HG03159 (cell line): ENCODE results near the gene HBE1.
A peak's percentile ranks its signal among the peaks of the same experiment; 100 is the strongest.

Source experiments
- ATAC-seq: cut with Tn5 transposase; IDR thresholded peaks from one replicate; pipeline ENCODE4 v1.9.1; 2021; ENCODE audit warnings: mild to moderate bottlenecking, moderate library complexity; ENCODE audit not compliant: unreplicated experiment

The HBE1 gene

GRCh38 chr11:5235364-5236095, 34.2 kb downstream of the HBE1 start:
- ATAC-seq = no peak

DNA sequence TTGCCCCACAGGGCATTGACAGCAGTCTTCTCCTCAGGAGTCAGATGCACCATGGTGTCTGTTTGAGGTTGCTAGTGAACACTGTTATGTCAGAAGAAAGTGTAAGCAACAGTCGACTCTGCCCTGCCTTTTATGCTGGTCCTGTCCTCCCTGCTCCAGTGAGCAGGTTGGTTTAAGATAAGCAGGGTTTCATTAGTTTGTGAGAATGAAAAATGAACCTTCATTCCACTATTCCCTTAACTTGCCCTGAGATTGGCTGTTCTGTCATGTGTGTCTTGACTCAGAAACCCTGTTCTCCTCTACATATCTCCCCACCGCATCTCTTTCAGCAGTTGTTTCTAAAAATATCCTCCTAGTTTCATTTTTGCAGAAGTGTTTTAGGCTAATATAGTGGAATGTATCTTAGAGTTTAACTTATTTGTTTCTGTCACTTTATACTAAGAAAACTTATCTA, 35.3 kb downstream of the HBE1 start, which contains the start of gene HBD:
Gene HBD, minus strand, starts transcription at position 103 of the 454 bp plus-strand sequence. Its CDS starts 50 bp downstream, at position 53.
- peak; percentile 82 for ATAC-seq

- no peak for ATAC-seq
These were observed 36.4 kb downstream of the HBE1 start for GRCh38 chr11:5233307-5233706.

DNA sequence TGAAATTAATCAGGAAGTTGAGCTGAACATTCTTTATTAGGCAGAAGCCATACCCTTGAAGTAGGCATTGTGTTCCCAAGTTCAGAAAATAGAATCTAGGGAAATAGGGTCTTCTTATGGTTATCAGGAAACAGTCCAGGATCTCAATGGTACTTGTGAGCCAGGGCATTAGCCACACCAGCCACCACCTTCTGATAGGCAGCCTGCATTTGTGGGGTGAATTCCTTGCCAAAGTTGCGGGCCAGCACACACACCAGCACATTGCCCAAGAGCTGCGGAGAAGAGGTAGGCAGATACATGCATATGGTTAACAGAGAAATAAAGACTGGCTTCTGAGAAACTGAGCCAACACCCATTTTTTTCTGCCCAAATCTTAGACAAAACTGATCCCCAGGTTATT, 36.9 kb downstream of the HBE1 start:
- ATAC-seq = no peak

DNA sequence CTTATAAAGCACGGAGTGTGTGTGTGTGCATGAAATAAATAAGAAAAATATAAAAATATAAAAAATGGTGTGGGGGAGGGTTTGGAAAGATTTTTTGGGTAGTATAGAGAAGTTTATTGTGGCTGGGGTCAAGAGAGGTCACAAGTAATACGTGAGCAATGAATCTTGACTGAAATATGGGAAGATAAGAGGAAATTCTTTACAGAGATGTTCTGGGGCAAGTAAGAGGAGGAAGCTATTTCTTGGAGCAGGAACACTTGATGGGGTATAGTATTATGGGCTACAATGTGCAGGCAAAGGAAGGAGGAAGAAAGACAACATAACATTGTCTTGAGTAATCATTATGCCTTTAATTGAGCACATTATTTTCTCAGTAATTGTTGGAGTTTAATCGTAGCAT, 37.6 kb downstream of the HBE1 start:
- no peak for ATAC-seq

DNA sequence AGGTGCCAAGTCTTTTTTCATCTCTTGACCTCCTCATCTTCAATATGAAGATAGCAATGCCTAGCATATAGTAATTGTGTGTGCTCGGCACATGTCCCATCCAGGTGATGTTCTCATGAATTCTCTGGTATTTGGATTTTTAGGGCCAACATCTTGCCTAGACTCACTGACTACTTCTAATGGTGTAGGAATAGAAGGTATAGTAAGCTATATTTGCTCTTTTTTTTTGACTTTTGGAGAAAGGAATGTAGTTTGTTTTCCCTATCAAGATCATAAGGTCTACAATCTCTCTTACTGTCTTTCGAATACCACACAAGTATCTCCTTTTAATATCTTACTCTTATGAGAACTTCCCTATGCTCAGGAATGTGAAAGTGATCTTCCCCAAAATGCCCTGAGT, 38.6 kb downstream of the HBE1 start:
- no peak for ATAC-seq

DNA sequence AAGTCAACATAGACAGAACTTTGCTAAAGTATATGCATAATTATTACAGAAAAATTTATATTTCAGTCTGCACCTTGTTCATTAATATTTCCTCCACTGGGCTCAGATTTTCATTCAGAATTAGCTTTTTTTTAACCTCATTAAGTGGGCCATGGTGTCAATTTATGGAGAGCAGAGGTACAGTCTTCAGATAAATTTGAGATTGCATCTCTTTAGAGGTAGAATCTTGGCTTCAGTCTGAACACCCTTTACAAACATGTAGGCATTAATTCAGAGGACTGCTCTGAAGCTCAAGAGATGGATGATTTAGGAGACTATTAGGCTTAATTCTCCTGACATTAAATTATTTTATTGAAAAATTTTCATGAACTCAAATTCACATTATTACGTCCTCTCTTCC, 39.5 kb downstream of the HBE1 start:
- ATAC-seq = no peak

DNA sequence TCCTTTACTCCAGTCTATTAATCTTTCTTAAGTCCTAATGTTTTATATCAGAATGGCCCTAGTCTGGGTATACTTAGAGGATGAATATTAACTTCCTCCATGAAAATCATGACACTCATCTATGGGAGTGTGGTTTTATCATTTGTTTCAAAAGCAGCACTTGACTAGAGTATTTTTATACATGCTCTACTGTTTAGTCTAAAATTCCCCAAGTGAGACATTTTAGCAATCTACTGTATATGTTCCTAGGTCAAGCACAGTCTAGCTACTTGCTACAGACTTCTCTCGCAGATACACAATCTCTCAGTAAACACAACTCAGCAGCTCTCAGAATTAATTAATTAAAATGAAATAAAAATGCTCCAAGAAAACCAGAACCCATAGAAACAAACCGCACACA, 39.9 kb downstream of the HBE1 start:
- no peak for ATAC-seq

- ATAC-seq = no peak
These were observed 40.4 kb downstream of the HBE1 start for GRCh38 chr11:5229356-5229755.

- ATAC-seq = no peak
These were observed 41.6 kb downstream of the HBE1 start for GRCh38 chr11:5228124-5228523.

DNA sequence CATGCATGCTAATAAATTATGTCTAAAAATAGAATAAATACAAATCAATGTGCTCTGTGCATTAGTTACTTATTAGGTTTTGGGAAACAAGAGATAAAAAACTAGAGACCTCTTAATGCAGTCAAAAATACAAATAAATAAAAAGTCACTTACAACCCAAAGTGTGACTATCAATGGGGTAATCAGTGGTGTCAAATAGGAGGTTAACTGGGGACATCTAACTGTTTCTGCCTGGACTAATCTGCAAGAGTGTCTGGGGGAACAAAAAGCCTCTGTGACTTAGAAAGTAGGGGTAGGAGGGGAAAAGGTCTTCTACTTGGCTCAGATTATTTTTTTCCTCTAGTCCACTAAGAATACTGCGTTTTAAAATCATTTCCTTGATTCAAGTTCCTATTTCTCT, 42.1 kb downstream of the HBE1 start:
- ATAC-seq = no peak

GRCh38 chr11:5226732-5227310, 42.9 kb downstream of the HBE1 start, which contains the start of gene HBB:
HBB (minus strand) TSS chr11:5227071; CDS start chr11:5227021, 50 bp downstream.
- ATAC-seq = no peak

GRCh38 chr11:5225480-5225871, 44.3 kb downstream of the HBE1 start:
- no peak for ATAC-seq

DNA sequence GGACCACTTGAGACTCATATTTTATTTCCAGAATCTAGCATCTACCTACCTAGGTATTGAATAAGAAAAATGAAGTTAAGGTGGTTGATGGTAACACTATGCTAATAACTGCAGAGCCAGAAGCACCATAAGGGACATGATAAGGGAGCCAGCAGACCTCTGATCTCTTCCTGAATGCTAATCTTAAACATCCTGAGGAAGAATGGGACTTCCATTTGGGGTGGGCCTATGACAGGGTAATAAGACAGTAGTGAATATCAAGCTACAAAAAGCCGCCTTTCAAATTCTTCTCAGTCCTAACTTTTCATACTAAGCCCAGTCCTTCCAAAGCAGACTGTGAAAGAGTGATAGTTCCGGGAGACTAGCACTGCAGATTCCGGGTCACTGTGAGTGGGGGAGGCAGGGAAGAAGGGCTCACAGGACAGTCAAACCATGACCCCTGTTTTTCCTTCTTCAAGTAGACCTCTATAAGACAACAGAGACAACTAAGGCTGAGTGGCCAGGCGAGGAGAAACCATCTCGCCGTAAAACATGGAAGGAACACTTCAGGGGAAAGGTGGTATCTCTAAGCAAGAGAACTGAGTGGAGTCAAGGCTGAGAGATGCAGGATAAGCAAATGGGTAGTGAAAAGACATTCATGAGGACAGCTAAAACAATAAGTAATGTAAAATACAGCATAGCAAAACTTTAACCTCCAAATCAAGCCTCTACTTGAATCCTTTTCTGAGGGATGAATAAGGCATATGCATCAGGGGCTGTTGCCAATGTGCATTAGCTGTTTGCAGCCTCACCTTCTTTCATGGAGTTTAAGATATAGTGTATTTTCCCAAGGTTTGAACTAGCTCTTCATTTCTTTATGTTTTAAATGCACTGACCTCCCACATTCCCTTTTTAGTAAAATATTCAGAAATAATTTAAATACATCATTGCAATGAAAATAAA, 44.9 kb downstream of the HBE1 start:
- ATAC-seq = no peak

DNA sequence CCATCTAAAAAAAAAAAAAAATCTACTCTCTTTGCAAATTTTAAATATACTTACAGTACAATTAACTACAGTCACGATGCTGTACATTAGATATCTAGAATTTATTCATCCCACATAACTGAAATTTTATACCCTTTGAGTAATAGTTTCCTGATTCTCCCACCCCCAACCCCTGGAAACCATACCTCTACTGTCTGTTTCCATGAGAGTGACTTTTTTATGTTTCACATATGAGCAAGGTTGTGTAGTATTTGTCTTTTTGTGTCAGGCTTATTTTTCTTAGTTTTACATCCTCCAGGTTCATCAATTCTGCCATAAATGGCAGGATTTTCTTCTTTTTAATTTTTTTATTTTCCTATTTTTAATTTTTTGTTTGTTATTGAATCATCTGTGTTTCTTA, 46.1 kb downstream of the HBE1 start:
- ATAC-seq = no peak

GRCh38 chr11:5223146-5223545, 46.6 kb downstream of the HBE1 start:
- ATAC-seq = no peak
